H1 (cell line): ENCODE data around the gene MPP4. TPM values are rescaled to one million over a fixed set of nuclear protein-coding genes. Genes with fewer than 3 reads are reported as not detected.

Experiments used
- ATF3 ChIP-seq: IDR thresholded peaks from 2 replicates; pipeline ENCODE4 v1.6.1; 2011; ENCODE audit warnings: low read depth, mild to moderate bottlenecking, low read length; ENCODE audit not compliant: insufficient read depth
- BCL11A ChIP-seq, 2 experiments: IDR thresholded peaks; one replicate each; pipeline ENCODE4 v1.6.1; 2011; ENCODE audit warnings: low read depth in 2 of 2, low read length in 2 of 2, mild to moderate bottlenecking in 2 of 2
- CBX8 ChIP-seq: fragments of 300-800, 300-1000 bp; sonication (generic); IDR thresholded peaks from 2 replicates; pipeline ENCODE4 v1.7.1; 2016; ENCODE audit warnings: low read depth, low read length, borderline replicate concordance
- NRF1 ChIP-seq: IDR thresholded peaks from 2 replicates; pipeline ENCODE4 v1.6.1; 2011; ENCODE audit warnings: mild to moderate bottlenecking, low read depth, low read length, improper control_type of control experiment
- SP1 ChIP-seq: IDR thresholded peaks from 2 replicates; pipeline ENCODE4 v1.6.1; 2011; ENCODE audit warnings: low read depth, low read length
- polyA plus RNA-seq, 7 experiments: library from polyadenylated mRNA; depleted of rRNA in 3 of 7; stranded (reverse) in 5 of 7; unstranded in 2 of 7; fragments of >200 nt in 5 of 7; fragments of 200-250 nt in 2 of 7; gene quantifications; 1 replicate in 5 of 7; 2 replicates in 1 of 7; 4 replicates in 1 of 7; pipeline versions ENCODE4 v1.2.1 to v1.2.3, GENCODE V29; 2011 to 2013; ENCODE audit warnings: missing spikeins in 2 of 7, mixed read lengths in 2 of 7
- total RNA-seq: library from RNA; stranded (reverse); fragmentation: NEBNext Ultra II Directional; extraction: Animal tissue kit (Norgen Biotek cat#: 25700); gene quantifications from 2 replicates; pipeline ENCODE4 v1.2.1, GENCODE V29; 2021

MPP4 gene
- total and polyA plus RNA-seq, 2 of the 8 experiments (the other 6 are each of a cell fraction or from before 2014, with no cell fraction given) = not detected

- no peak for TF ChIP-seq ATF3
- TF ChIP-seq SP1 = no peak
- TF ChIP-seq CBX8 = no peak
- no peak for TF ChIP-seq BCL11A (IDR thresholded peaks at IDR 0.05; ENCODE audit: low read depth in 2 of 2, low read length in 2 of 2)
- TF ChIP-seq NRF1 = no peak
Observed at GRCh38 chr2:201709049-201709448, 10.6 kb upstream of the MPP4 start (continued).
